Measurements from ENCODE around the gene EXOC3L4.

EXOC3L4 gene

GRCh38 chr14:103099733-103100280 is 5.3 kb downstream of the EXOC3L4 start:
- TF ChIP-seq, protein P1, sequence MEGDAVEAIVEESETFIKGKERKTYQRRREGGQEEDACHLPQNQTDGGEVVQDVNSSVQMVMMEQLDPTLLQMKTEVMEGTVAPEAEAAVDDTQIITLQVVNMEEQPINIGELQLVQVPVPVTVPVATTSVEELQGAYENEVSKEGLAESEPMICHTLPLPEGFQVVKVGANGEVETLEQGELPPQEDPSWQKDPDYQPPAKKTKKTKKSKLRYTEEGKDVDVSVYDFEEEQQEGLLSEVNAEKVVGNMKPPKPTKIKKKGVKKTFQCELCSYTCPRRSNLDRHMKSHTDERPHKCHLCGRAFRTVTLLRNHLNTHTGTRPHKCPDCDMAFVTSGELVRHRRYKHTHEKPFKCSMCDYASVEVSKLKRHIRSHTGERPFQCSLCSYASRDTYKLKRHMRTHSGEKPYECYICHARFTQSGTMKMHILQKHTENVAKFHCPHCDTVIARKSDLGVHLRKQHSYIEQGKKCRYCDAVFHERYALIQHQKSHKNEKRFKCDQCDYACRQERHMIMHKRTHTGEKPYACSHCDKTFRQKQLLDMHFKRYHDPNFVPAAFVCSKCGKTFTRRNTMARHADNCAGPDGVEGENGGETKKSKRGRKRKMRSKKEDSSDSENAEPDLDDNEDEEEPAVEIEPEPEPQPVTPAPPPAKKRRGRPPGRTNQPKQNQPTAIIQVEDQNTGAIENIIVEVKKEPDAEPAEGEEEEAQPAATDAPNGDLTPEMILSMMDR (conservative IDR thresholded peaks at IDR 0.05; ENCODE audit: low read depth, low read length): no peak
- H3K4me3 ChIP-seq (ENCODE audit: low read length): no peak overlapping the region
- no peak for DNase-seq (ENCODE audit: low read depth)

- H3K4me3 ChIP-seq (ENCODE audit: low read length): no peak overlapping the region
- TF ChIP-seq, protein P1 (conservative IDR thresholded peaks at IDR 0.05; ENCODE audit: low read depth, low read length): no peak
- DNase-seq (ENCODE audit: low read depth): no peak
Measured at GRCh38 chr14:103100281-103101121, 6.0 kb downstream of the EXOC3L4 start.

- no peak overlapping the region for H3K4me3 ChIP-seq (ENCODE audit: low read length)
- TF ChIP-seq, protein P1 (conservative IDR thresholded peaks at IDR 0.05; ENCODE audit: low read depth, low read length): no peak
- DNase-seq (ENCODE audit: low read depth): no peak
Measured at GRCh38 chr14:103101257-103101962, 6.9 kb downstream of the EXOC3L4 start.

GRCh38 chr14:103101963-103102688 is 7.6 kb downstream of the EXOC3L4 start:
- TF ChIP-seq, protein P1 (conservative IDR thresholded peaks at IDR 0.05; ENCODE audit: low read depth, low read length): no peak
- DNase-seq (ENCODE audit: low read depth): no peak
- H3K4me3 ChIP-seq (ENCODE audit: low read length): no peak overlapping the region

DNA sequence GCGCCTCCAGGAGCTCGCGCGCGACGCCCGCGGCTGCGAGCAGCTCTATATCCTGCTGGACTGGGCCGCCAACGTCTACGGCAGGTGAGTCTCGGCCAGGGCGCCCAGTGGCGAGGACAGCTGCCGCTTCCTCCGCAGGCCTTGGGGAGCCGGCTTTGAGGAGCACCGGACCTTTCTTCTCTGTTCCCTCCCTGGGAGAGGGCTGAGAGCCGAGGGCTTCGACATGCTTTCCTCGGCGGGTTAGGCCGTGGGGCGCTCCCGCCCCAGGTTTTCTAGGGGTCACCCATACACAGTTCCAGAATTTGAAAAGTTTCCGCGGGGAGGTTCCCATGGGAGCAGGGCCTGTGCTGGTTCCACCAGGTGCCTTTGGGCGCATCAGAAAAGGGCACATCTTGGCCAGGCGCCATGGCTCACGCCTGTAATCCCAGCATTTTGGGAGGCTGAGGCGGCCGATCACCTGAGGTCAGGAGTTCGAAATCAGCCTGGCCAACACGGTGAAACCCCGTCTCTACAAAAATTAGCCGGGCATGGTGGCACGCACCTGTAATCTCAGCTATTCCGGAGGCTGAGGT is 8.2 kb downstream of the EXOC3L4 start:
- no peak for DNase-seq (ENCODE audit: low read depth)
- TF ChIP-seq, protein P1 (conservative IDR thresholded peaks at IDR 0.05; ENCODE audit: low read depth, low read length): no peak
- no peak overlapping the region for H3K4me3 ChIP-seq (ENCODE audit: low read length)

GRCh38 chr14:103103461-103104388 is 9.2 kb downstream of the EXOC3L4 start:
- TF ChIP-seq, protein P1 (conservative IDR thresholded peaks at IDR 0.05; ENCODE audit: low read depth, low read length): peak; percentile 15
- no peak overlapping the region for H3K4me3 ChIP-seq (ENCODE audit: low read length)
- DNase-seq (ENCODE audit: low read depth): no peak
